HG02759 (cell line): ENCODE measurements around the gene IL32.
A peak's percentile ranks its signal among the peaks of the same experiment; 100 is the strongest.

Experiments
- ATAC-seq: cut with Tn5 transposase; IDR thresholded peaks from one replicate; pipeline ENCODE4 v1.9.1; 2021; ENCODE audit warnings: mild to moderate bottlenecking, moderate library complexity; ENCODE audit not compliant: unreplicated experiment

The IL32 gene

GRCh38 chr16:3065069-3065741 lies at the start of gene IL32:
IL32 (plus strand) TSS chr16:3065640; CDS start chr16:3065812, 172 bp downstream.
- ATAC-seq, result no peak

- ATAC-seq, result no peak
Observed at GRCh38 chr16:3015865-3016521, 49.4 kb upstream of the IL32 start.

- ATAC-seq, result no peak
Observed at GRCh38 chr16:3017344-3017743, 48.1 kb upstream of the IL32 start.

- no peak for ATAC-seq
Observed at GRCh38 chr16:3017794-3018506, 47.5 kb upstream of the IL32 start, which contains the start of gene CLDN6. CLDN6 (minus strand) TSS chr16:3018183; CDS start chr16:3016021, 2,162 bp downstream.

- no peak for ATAC-seq
Observed at GRCh38 chr16:3019594-3020246, 45.7 kb upstream of the IL32 start.

GRCh38 chr16:3020247-3020603 lies 45.2 kb upstream of the IL32 start, which contains the start of gene TNFRSF12A:
TNFRSF12A (plus strand) TSS chr16:3020368; CDS start chr16:3020398, 30 bp downstream.
- peak; percentile 28 for ATAC-seq

GRCh38 chr16:3020604-3021448 lies 44.6 kb upstream of the IL32 start:
- no peak for ATAC-seq

GRCh38 chr16:3021449-3022207 lies 43.8 kb upstream of the IL32 start:
- ATAC-seq, result no peak

GRCh38 chr16:3022208-3022683 lies 43.2 kb upstream of the IL32 start:
- no peak for ATAC-seq

- no peak for ATAC-seq
Observed at GRCh38 chr16:3022684-3023414, 42.6 kb upstream of the IL32 start.

GRCh38 chr16:3023415-3023668 lies 42.1 kb upstream of the IL32 start:
- no peak for ATAC-seq

GRCh38 chr16:3023669-3024478 lies 41.6 kb upstream of the IL32 start, which contains the start of the genes HCFC1R1 and THOC6:
HCFC1R1 (minus strand) TSS chr16:3023942; CDS start chr16:3023941, 1 bp downstream.
THOC6 (plus strand) TSS chr16:3024035; CDS start chr16:3024327, 292 bp downstream.
- peak; percentile 72 for ATAC-seq

GRCh38 chr16:3025032-3026002 lies 40.1 kb upstream of the IL32 start:
- ATAC-seq, result no peak

GRCh38 chr16:3026003-3026378 lies 39.4 kb upstream of the IL32 start:
- ATAC-seq, result no peak

- no peak for ATAC-seq
Observed at GRCh38 chr16:3026609-3027488, 38.6 kb upstream of the IL32 start.

- ATAC-seq, result no peak
Observed at GRCh38 chr16:3027489-3027795, 38.0 kb upstream of the IL32 start.
